Astrocyte (in vitro differentiated cells and primary cell): ENCODE measurements around the gene RBP4. TPM values are rescaled to one million over a fixed set of nuclear protein-coding genes. Genes with fewer than 3 reads are reported as not detected.

Experiments used
- DNase-seq: peaks from one replicate; pipeline ENCODE4 v3.0.0-alpha.2; 2010; ENCODE audit warnings: low read depth
- FAIRE-seq: peaks from 2 replicates; lab custom pipeline; 2011; peaks lifted over from hg19 to GRCh38; lab: Jason Lieb, UNC
- H2AFZ ChIP-seq: 2 replicates; pipeline ENCODE4 v1.6.0; 2012; ENCODE audit warnings: low read depth, low read length, inconsistent platforms
- H3K27ac ChIP-seq: 2 replicates; pipeline ENCODE4 v1.5.1; 2011; ENCODE audit warnings: low read depth, low read length, inconsistent platforms
- H3K27me3 ChIP-seq: 2 replicates; pipeline ENCODE4 v1.6.0; 2011; ENCODE audit warnings: low read length, inconsistent platforms; ENCODE audit not compliant: insufficient read depth
- H3K36me3 ChIP-seq: 2 replicates; pipeline ENCODE4 v1.5.1; 2011; ENCODE audit warnings: low read length, inconsistent platforms; ENCODE audit not compliant: insufficient read depth
- H3K4me1 ChIP-seq: 2 replicates; pipeline ENCODE4 v1.5.1; 2011; ENCODE audit warnings: low read length, inconsistent platforms; ENCODE audit not compliant: insufficient read depth
- H3K4me2 ChIP-seq: 2 replicates; pipeline ENCODE4 v1.6.0; 2012; ENCODE audit warnings: low read length, inconsistent platforms
- H3K4me3 ChIP-seq: 2 replicates; pipeline ENCODE4 v1.5.1; 2011; ENCODE audit warnings: low read depth, mild to moderate bottlenecking, low read length, inconsistent platforms; ENCODE audit not compliant: insufficient read depth
- H3K79me2 ChIP-seq: 2 replicates; pipeline ENCODE4 v1.6.0; 2012; ENCODE audit warnings: mild to moderate bottlenecking, low read length, inconsistent platforms; ENCODE audit not compliant: insufficient read depth
- H3K9ac ChIP-seq: 2 replicates; pipeline ENCODE4 v1.6.0; 2012; ENCODE audit warnings: mild to moderate bottlenecking, low read length, inconsistent platforms
- H3K9me3 ChIP-seq: 2 replicates; pipeline ENCODE4 v1.5.1; 2012; ENCODE audit warnings: low read depth, mild to moderate bottlenecking, low read length, inconsistent platforms; ENCODE audit not compliant: insufficient read depth
- H4K20me1 ChIP-seq: 2 replicates; pipeline ENCODE4 v1.6.0; 2012; ENCODE audit warnings: low read length, inconsistent platforms; ENCODE audit not compliant: insufficient read depth
- H3K27ac Mint-ChIP-seq: one replicate; pipeline ENCODE4 v1.8.0; 2021; ENCODE audit warnings: mild to moderate bottlenecking, mixed read lengths; ENCODE audit not compliant: unreplicated experiment
- H3K27me3 Mint-ChIP-seq: one replicate; pipeline ENCODE4 v1.8.0; 2021; ENCODE audit warnings: low read depth, mixed read lengths; ENCODE audit not compliant: unreplicated experiment
- H3K36me3 Mint-ChIP-seq: one replicate; pipeline ENCODE4 v1.8.0; 2021; ENCODE audit warnings: low read depth, mixed read lengths; ENCODE audit not compliant: unreplicated experiment
- H3K4me1 Mint-ChIP-seq: one replicate; pipeline ENCODE4 v1.8.0; 2021; ENCODE audit warnings: low read depth, mixed read lengths; ENCODE audit not compliant: unreplicated experiment
- H3K4me3 Mint-ChIP-seq: one replicate; pipeline ENCODE4 v1.8.0; 2021; ENCODE audit warnings: mild to moderate bottlenecking, moderate library complexity, mixed read lengths; ENCODE audit not compliant: unreplicated experiment
- H3K9me3 Mint-ChIP-seq: one replicate; pipeline ENCODE4 v1.8.0; 2021; ENCODE audit warnings: mild to moderate bottlenecking, mixed read lengths; ENCODE audit not compliant: unreplicated experiment
- CTCF ChIP-seq: IDR thresholded peaks from 2 replicates; pipeline ENCODE4 v1.5.1; 2011; ENCODE audit warnings: low read depth, mild to moderate bottlenecking, inconsistent platforms, low read length, moderate library complexity; ENCODE audit not compliant: insufficient read depth
- EZH2 ChIP-seq: IDR thresholded peaks from 2 replicates; pipeline ENCODE4 v1.6.1; 2012; ENCODE audit warnings: mild to moderate bottlenecking, low read length, inconsistent platforms; ENCODE audit not compliant: insufficient read depth
- total RNA-seq: library from RNA; stranded (reverse); gene quantifications from 2 replicates; pipeline ENCODE4 v1.2.1, GENCODE V29; 2021

RBP4 gene
- total RNA-seq, 1 donor from 2014 or later: 0.27 TPM

- Histone ChIP-seq H4K20me1 (no peaks in the 10 kb centered on the region), H3K4me1 (peaks cover 4% of the 10 kb centered on the region), H3K79me2 (no peaks in the 10 kb centered on the region), H3K9me3 (no peaks in the 10 kb centered on the region), H3K36me3 (no peaks in the 10 kb centered on the region), H3K27ac (no peak overlapping the region), H3K4me2 (no peak overlapping the region), H3K27me3 (peaks cover 17% of the 10 kb centered on the region), H2AFZ (no peak overlapping the region), H3K9ac (no peak overlapping the region), H3K4me3 (no peak overlapping the region)
- no peak for TF ChIP-seq EZH2
- no peak for TF ChIP-seq CTCF
- H3K36me3 Mint-ChIP-seq: no peaks in the 10 kb centered on the region
- peaks cover 28% of the 10 kb centered on the region for H3K27me3 Mint-ChIP-seq
- H3K27ac Mint-ChIP-seq: no peak overlapping the region
- H3K9me3 Mint-ChIP-seq: peaks cover 3% of the 10 kb centered on the region
- H3K4me1 Mint-ChIP-seq: peaks cover 5% of the 10 kb centered on the region
- no peak for FAIRE-seq
- no peak for DNase-seq
- H3K4me3 Mint-ChIP-seq: no peak overlapping the region
These were observed 41.5 kb downstream of the RBP4 start for GRCh38 chr10:93559490-93559889.

GRCh38 chr10:93554760-93555432 is 46.1 kb downstream of the RBP4 start:
- peak; percentile 18 for DNase-seq
- H3K4me2 ChIP-seq: no peak overlapping the region
- Mint-ChIP-seq H3K4me1 (peaks cover 5% of the 10 kb centered on the region), H3K36me3 (no peaks in the 10 kb centered on the region), H3K9me3 (no peaks in the 10 kb centered on the region), H3K4me3 (no peak overlapping the region), H3K27me3 (peaks cover 17% of the 10 kb centered on the region), H3K27ac (peak overlapping the region; percentile 47)
- no peaks in the 10 kb centered on the region for H4K20me1 ChIP-seq
- no peaks in the 10 kb centered on the region for H3K9me3 ChIP-seq
- no peak for FAIRE-seq
- H3K79me2 ChIP-seq: no peaks in the 10 kb centered on the region
- H3K27me3 ChIP-seq: peaks cover 2% of the 10 kb centered on the region
- H3K4me1 ChIP-seq: peaks cover 4% of the 10 kb centered on the region
- no peak overlapping the region for H3K4me3 ChIP-seq
- TF ChIP-seq EZH2 (no peak), CTCF (peak; percentile 61)
- no peaks in the 10 kb centered on the region for H3K36me3 ChIP-seq
- no peak overlapping the region for H3K9ac ChIP-seq
- peak overlapping the region; percentile 26 for H2AFZ ChIP-seq
- no peak overlapping the region for H3K27ac ChIP-seq

GRCh38 chr10:93554316-93554663 is 46.7 kb downstream of the RBP4 start:
- no peaks in the 10 kb centered on the region for H3K9me3 Mint-ChIP-seq
- H3K36me3 Mint-ChIP-seq: no peaks in the 10 kb centered on the region
- H3K27ac Mint-ChIP-seq: no peak overlapping the region
- no peak overlapping the region for H3K4me3 ChIP-seq
- H3K27me3 Mint-ChIP-seq: peaks cover 12% of the 10 kb centered on the region
- no peak overlapping the region for H3K4me3 Mint-ChIP-seq
- no peaks in the 10 kb centered on the region for H3K36me3 ChIP-seq
- no peak for DNase-seq
- H3K27me3 ChIP-seq: peaks cover 2% of the 10 kb centered on the region
- no peak overlapping the region for H3K4me2 ChIP-seq
- no peaks in the 10 kb centered on the region for H3K79me2 ChIP-seq
- H3K4me1 Mint-ChIP-seq: peaks cover 5% of the 10 kb centered on the region
- no peak for FAIRE-seq
- no peaks in the 10 kb centered on the region for H3K9me3 ChIP-seq
- peaks cover 4% of the 10 kb centered on the region for H3K4me1 ChIP-seq
- TF ChIP-seq CTCF (no peak), EZH2 (no peak)
- no peak overlapping the region for H3K27ac ChIP-seq
- no peak overlapping the region for H3K9ac ChIP-seq
- H2AFZ ChIP-seq: no peak overlapping the region
- H4K20me1 ChIP-seq: no peaks in the 10 kb centered on the region
